Measurements from ENCODE around the gene TM6SF1. TPM values are rescaled to one million over a fixed set of nuclear protein-coding genes. Genes with fewer than 3 reads are reported as not detected.
"Not testable (repeated sequence)": the region's sequence is repeated elsewhere in the genome, so short reads cannot be mapped to it uniquely, and the experiment has no call there.

The TM6SF1 gene
- total RNA-seq, 4 donors from 2014 or later = 6.2 to 32.0 (median 16.6) TPM

DNA sequence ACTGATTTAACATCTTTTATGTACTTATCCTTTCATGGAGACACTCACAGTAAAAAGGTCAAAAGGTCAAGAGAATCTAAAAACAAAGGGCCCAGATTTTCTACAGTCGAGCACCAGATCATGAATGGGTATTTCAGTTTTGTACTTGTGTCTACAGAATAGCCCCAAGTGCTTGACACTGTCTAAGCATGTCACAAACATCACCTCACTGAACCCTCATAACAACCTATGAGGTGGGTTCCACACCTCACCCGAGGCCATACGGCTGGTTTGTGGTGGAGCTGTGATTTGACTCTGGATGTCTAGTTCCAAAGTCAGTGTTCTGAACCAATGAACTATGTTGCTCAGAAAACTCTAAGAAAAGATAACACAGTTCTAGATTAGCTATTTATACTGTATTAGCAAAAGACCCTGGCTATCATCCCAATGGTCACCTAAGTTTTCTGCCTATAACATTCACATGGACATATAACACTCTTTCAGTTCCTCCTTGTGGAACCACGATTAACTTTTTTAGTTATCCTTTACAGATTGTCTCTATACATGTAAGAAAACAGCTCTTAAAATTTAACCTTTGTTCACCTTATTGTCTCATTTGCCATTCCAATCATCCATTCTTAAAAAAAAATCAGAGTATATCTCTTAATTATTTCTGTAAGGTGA, 25.5 kb downstream of the TM6SF1 start:
- no peak for ATAC-seq (ENCODE audit: low FRiP score)
- DNase-seq (ENCODE audit: low spot score) = no peak
- TF ChIP-seq CTCF (IDR thresholded peaks at IDR 0.05) = no peak

- not testable (repeated sequence) for ATAC-seq (ENCODE audit: low FRiP score); DNase-seq (ENCODE audit: low spot score)
Observed at GRCh38 chr15:83142151-83142550, 34.7 kb downstream of the TM6SF1 start.

DNA sequence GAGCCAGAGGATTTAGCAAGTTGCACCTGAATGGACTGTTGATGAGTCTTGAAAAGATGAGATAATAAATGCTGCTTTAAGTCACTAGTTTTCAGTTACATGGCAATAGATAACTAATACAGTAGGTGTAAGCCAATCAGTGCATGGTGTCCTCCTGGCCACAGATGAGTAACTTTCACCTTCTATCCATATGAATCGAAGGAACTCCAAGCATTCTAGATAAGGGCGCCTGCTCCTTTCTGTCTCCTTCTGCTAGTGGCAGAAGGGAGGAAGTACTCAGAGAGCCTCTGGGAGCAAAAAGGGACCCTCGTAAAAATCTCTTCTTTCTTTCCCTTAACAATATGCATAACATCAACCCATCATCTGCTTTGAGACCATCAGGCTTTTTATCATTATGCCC, 37.3 kb downstream of the TM6SF1 start:
- no peak for ATAC-seq (ENCODE audit: low FRiP score)
- DNase-seq (ENCODE audit: low spot score) = no peak

GRCh38 chr15:83153288-83153687, 45.8 kb downstream of the TM6SF1 start:
- ATAC-seq (ENCODE audit: low FRiP score) (no peak), DNase-seq (ENCODE audit: low spot score) (no peak)
- TF ChIP-seq CTCF (IDR thresholded peaks at IDR 0.05) = no peak

More for the DNA sequence above, 37.3 kb downstream of the TM6SF1 start:
- TF ChIP-seq CTCF (IDR thresholded peaks at IDR 0.05) = no peak

DNA sequence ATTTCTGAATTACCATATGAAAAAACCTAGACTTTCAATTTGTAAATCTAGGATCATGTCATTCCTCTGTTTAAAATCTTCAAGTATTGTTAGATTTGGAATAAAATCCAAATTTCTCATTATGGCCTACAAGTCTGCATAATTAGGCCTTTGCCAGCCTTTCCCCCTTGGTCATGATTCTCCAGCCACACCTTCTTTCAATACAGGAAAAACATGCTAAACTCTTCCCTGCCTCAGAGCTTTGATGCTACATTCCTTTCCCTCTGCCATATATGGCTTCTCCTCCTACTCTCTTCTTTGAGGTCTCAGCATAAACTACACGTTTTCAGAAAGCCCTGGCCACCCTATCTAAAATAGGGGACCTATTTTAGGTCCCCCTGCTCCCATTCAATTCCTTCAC, 48.5 kb downstream of the TM6SF1 start:
- DNase-seq (ENCODE audit: low spot score) (no peak), ATAC-seq (ENCODE audit: low FRiP score) (no peak)
- TF ChIP-seq CTCF (IDR thresholded peaks at IDR 0.05) = no peak

DNA sequence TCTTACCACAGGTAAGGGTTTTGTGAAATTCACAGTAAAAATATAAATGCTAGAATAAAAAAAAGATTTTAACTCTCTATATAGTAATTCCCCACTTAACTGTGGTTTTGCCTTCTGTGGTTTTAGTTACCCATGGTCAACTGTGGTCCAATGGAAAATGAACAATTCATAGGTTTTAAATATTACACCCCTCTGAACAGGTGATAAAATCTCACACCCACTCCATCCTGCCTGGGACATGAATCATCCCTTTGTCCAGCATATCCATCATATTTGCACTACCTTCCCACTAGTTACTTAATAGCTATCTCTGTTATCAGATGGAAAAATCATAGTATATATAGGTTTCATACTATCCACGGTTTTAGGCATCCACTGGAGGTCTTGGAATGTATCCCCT, 50.9 kb downstream of the TM6SF1 start:
- no peak for TF ChIP-seq CTCF (IDR thresholded peaks at IDR 0.05)
- DNase-seq (ENCODE audit: low spot score) (no peak), ATAC-seq (ENCODE audit: low FRiP score) (no peak)

DNA sequence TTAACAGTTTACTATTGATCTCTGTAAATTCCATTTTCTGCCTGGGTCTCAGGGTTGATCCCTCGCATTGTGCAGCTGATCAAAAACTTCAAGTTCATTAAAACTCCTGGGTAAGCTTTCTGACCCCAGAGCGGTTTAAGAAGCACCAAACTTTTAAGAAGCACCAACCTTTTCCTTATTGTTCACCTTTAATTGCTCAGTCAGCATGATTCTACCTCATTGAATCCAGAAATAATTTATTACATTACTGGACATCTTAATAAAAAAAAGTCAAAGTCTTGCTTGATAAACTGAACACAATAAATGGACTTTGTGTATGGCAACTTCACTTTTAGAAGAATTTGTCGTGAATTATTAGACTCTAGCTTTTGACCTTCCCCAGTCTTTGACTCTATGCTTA, 53.3 kb downstream of the TM6SF1 start:
- TF ChIP-seq CTCF (IDR thresholded peaks at IDR 0.05) = no peak
- DNase-seq (ENCODE audit: low spot score) (no peak), ATAC-seq (ENCODE audit: low FRiP score) (no peak)
